D721Med (cell line): ENCODE results near the gene SDK1.

Experiments used
- DNase-seq: peaks from one replicate; pipeline ENCODE4 v3.0.0; 2011; ENCODE audit warnings: low spot score; ENCODE audit not compliant: insufficient read length
- FAIRE-seq: peaks from 2 replicates; lab custom pipeline; 2011; peaks lifted over from hg19 to GRCh38; lab: Jason Lieb, UNC
- CTCF ChIP-seq: IDR thresholded peaks from 2 replicates; pipeline ENCODE4 v1.5.1; 2012; ENCODE audit warnings: mild to moderate bottlenecking, control low read depth; ENCODE audit not compliant: insufficient read depth; ENCODE audit errors: missing control alignments

SDK1 gene

DNA sequence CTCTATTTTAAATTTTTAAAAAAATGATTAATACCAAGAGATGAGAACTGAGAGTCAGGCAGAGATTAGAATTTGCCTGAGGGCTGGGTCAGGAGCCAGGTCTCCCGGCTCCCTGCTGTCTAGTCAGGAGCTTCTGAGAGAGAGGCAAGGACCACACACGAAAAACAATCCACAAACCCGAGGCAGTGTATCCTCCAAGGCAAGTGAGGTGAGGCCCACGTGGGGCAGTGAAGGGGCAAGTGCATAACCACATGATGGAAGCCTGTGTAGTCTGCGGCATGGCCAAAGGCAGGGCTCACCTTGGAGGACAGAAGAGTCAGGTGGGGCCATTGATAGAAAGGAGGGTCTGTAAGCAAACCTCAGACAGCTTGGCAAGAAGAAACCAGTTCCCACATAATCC is 839.9 kb downstream of the SDK1 start:
- no peak for FAIRE-seq
- TF ChIP-seq CTCF, result no peak

GRCh38 chr7:4143006-4143405 is 842.0 kb downstream of the SDK1 start:
- DNase-seq (no peak), FAIRE-seq (no peak)
- TF ChIP-seq CTCF, result no peak

More for the DNA sequence above, 839.9 kb downstream of the SDK1 start:
- no peak for DNase-seq

GRCh38 chr7:4143511-4144171 is 842.6 kb downstream of the SDK1 start:
- DNase-seq (no peak), FAIRE-seq (no peak)
- TF ChIP-seq CTCF, result no peak

DNA sequence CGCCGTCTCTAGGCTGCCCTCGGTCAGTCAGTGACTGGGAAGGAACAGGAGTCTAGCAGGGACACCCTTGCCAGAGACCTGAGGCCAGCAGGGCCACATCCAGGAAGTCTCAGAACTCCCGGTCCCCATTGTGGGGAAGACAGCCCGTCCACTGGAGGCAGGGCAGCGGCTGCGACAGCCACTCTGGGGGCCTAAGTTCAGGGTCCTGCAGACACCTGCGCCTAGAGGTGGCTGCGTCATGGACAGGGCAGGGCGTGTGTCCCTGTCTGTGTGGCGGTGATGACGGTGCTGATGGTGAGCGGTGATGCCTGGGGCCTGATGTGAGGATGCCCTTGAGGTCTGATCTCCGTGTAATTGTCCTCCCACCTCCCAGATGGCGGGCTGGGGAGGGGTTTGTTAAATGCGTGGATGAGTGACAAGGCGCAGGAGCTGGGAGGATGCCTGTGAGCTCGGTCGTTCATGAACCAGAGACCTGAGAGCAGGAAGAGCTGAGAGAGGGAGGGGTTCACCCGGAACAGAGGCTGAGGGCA is 843.2 kb downstream of the SDK1 start:
- FAIRE-seq, result no peak
- DNase-seq, result no peak

GRCh38 chr7:4144811-4145510 is 843.9 kb downstream of the SDK1 start:
- FAIRE-seq (no peak), DNase-seq (no peak)
- TF ChIP-seq CTCF, result no peak

More for the DNA sequence above, 843.2 kb downstream of the SDK1 start:
- no peak for TF ChIP-seq CTCF

DNA sequence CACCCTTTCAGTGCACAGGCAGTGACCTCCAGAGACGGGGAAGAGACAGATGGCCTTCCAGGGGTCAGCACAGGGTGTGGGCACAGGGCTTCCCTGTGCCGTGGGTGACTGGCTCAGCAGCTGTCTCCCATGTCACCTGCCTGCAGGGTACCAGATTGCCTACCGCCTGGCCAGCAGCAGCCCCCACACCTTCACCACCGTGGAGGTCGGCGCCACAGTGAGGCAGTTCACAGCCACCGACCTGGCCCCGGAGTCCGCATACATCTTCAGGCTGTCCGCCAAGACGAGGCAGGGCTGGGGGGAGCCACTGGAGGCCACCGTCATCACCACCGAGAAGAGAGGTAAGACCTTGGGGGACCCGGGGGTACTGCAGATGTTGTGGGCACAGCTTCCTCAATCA is 844.5 kb downstream of the SDK1 start:
- TF ChIP-seq CTCF, result no peak
- no peak for DNase-seq
- FAIRE-seq, result no peak
